HG02571 (cell line): ENCODE results near the gene SCGN.

Experiments used
- ATAC-seq: cut with Tn5 transposase; IDR thresholded peaks from one replicate; pipeline ENCODE4 v1.9.1; 2021; ENCODE audit warnings: mild to moderate bottlenecking, moderate library complexity; ENCODE audit not compliant: unreplicated experiment

Gene SCGN

DNA sequence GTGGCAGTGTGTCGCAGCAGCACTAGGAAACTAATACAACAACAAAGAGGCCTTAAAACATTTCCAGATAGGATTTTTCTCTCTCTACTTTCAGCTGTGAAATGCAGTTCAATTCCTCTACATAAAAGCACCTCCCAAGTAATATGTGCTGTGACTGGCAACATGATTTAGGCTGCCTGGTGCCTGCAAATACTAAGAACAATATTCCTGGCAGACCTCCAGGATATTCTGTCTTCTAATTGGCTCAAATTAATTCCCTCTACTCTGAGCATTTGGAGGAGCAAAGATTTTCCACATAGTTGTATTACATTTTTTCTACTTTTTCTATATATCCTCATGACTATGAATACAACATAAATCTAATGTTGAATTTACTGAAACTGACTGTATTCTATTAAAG is 33.2 kb downstream of the SCGN start:
- no peak for ATAC-seq

DNA sequence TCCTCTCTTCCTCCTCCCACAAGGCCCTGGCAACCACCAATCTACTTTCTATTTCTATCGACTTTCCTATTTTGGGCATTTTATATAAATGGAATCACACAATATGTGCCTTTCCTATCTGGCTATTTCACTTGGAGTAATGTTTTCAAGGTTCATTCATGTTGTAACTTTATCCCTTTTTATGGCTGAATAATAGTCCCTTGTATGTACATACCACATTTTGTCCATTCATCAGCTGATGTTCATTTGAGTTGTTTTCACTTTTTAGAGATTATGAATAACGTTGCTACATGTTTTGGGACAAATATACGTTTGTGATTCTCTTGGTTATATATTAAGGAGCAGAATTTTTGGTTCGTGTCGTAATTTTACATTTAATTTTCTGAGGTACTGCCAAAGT is 33.9 kb downstream of the SCGN start:
- no peak for ATAC-seq

DNA sequence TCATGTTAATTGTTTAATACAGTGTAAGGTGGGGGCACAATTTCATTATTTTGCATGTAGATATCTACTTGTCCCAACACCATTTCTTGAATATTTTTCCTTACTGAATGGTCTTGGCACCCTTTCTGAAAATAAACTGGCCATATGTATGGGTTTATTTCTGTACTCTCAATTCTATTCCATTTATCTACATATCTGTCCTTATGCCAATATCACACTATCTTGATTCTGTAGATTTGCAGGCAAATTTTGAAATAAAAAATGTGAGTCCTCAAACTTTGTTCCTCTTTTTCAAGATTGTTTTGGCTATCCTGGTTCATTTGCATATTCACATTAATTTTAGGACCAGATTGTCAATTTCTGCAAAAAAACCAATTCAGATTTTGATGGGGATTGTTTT is 34.8 kb downstream of the SCGN start:
- ATAC-seq: no peak

DNA sequence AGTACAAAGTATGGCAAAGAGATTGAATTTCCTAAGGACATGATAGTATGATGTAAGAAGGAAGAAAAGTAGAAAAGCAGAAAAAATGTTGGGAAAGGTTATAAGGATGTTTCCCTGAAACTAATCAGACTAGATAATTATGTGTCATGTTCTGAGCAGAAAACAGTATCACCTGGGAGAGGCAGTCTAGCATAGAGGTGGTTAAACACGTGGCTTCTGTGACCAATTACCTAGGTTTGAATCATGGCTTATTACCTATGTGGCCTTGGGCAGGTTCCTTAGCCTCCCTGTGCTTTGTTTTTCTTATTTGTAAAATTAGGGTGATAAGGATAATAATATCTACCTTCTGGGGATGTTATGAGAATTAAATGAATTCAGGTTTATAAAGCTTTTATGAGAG is 38.0 kb downstream of the SCGN start:
- ATAC-seq: no peak

DNA sequence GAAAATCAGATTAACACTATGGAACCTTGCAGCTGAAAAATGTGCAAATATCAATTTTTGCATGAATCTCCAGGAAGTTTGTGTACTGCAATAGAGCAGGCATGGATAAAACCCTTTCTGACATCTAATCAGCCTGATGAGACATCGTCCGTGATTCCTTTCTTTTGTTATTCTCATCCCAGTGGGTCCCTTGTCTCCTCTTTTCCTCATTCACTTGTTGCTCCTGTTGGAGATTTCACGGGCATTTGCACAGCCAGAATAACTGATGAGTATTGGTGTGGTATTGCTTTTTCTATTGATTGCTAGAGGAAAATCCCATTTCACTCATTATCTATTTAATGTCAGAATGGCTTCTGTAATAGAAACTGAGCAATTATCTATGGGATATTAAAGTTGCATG is 39.9 kb downstream of the SCGN start:
- no peak for ATAC-seq

DNA sequence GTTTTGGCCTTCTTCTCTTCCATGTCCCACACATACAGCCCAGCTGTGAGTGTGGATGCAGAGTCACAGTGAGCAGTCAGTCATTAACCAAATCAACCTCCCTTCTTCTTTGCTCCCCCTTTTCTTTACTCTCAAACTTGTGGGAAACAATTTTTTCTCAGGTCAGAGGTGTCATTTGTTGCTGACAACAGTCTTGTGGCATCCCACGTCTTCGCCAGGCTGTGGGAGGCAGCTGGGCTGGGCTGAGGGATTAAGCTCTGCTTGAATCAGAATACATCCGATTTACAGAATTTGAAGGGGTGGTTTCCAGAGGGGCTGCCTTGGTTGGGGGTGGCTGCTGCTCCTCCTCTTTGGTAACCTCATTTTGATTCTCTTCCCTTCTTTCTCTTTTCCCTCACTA is 40.5 kb downstream of the SCGN start:
- no peak for ATAC-seq

DNA sequence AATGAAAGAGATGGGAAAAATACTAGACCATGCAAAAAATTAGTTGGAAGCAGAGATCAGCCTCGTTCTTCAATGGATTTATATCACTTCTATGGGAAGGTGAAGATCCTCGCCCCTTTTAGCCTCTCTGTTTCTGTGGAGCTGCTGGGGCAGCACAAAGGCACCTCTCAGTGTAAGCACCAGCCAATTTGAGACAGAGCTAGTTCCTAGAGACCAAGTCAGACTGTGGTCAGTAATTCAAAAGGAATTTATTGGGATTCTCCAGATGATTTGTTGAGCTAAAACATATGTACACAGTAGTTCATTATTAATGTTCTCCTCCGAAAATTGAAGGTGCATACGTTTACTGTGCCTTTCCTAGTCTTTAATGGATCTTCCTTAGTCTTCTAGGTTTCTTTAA is 42.4 kb downstream of the SCGN start:
- ATAC-seq: no peak

DNA sequence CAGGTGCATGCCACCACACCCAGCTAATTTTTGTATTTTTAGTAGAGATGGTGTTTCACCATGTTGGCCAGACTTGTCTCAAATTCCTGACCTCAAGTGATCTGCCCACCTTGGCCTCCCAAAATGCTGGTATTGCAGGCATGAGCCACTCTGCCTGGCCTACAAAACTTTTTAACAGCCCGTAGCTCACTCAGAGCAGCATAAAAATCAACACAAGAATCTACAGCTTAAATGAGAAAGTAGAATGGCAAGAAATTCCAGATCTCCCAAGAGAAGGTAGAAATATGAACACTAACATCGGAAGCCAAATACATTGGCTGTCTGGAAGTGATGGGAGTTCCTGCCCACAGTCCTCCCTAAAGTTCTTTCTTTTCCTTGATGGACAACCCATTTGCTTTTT is 43.7 kb downstream of the SCGN start:
- ATAC-seq: no peak

DNA sequence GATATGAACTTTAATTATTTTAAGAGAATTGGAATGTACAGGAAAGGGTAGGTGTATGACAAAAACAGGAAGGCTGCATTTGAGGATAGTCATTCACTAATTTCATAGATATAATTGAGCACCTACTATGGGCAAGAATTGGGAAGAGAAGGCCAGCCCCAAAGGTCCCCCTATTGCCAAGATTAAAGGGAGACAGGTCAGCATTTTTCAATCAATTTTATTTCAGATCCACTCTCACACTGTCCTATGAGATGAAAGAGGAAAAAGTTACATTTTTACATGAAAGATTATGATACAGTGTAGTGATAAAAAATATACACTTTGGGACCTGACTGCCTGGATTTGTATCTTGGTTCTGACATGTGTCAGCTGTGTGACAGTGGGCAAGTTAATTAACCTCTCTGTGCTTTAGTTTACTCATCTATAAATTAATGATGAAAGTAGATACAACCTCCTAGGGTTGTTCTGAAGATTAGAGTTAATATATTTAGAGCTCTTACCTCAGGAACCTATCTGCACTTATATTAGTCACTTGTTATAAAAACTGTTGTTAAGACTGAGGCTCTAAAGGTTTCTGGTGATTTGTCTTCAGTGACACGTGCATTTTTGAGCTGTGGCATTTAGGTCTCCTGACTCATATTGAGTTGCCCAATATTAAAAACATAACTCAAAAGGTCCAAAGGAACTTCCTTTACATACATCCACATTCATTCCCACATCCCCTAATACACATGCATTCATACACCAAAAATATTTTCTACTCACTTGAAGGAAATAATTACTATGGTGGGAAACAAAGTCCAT is 45.7 kb downstream of the SCGN start:
- ATAC-seq: no peak

DNA sequence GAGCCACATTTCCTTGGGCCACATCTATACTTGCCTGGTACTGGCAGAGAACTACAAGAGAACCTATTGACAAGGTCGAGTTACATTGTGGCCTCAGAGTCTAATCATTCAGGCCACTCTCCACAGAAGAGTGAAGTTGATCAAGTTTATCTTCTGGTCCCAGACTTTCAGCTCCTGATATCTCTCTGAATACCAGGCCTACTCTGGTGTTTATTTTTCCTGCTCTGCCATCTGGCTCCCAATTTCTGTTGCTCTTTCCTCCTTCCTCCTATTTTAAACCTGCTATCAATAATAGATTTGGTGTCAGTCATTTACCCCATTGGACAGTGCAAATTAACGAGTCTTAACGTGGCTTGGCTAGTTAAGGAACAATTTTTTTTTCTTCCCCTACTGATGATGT is 46.6 kb downstream of the SCGN start:
- no peak for ATAC-seq

DNA sequence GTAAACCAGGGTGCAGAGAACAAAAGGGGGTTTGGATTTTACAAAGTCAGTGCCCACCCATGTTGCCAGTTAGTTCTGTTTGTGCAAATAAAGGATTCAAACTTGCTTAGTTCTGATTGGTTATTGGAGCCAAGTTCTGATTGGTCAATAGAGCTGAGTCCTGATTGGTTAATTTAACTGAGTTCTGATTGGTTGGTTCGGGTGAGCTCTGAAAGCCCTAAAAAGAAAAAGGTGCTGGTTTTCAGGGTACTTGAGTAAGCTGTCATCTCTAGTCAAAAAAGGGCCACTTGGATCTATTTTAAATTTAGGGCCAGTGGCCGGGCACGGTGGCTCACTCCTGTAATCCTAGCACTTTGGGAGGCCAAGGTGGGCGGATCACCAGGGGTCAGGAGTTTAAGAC is 47.6 kb downstream of the SCGN start:
- no peak for ATAC-seq

DNA sequence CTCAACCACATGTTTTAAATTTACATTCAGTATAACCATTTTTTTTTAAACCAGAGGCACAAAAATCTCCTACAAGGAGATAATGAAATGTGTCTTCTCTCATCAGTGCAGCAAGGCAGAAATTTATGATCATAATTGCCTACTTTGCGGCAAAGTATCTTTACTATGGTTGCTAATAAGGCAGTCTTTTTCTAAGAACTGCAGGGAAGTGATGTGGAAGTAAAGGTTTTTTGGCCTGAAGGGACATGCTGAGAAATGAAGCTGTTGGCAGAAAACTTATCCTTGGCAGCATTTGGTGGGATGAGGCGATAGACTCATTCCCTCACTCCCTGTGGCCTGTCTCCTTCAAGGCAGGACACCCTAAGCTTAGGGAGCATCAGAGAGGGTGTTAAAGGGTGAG is 48.7 kb downstream of the SCGN start:
- no peak for ATAC-seq

DNA sequence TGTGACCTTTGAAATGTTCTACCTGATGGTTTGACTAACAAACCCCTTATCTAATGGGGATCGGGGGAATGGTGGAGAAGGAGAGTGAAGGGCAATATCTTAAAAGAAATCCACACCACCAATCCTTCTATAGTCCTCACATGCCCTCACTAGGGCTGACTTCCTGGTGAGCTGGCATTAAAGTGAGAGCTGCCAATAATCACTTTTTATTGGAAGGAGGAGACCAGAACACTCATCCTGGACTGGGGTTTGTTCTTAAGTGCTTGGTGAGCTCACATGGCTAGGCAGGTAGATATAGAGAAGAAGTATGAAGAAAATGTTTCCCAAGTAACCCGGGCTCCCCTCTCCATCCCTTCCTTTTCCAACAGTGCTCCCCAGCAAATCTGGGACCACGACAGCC is 49.8 kb downstream of the SCGN start:
- ATAC-seq: no peak

DNA sequence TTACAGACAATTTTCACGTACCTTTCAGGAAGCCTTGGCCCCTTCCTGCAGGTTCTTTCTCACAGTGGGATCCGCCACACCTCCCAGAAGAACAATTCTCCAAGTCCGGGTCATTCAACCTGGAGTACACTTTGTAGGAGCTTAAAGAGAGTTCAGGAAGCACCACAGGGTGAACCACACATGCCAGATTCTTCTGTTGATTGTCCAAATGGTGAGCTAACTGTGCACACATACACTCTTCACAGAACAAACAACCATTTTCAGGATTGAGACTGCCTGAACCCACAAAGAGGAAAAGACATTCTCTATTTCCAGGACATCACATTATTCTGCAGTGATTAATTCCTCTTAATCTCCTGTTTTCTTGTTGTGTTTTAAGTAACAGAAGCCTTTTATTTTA is 51.0 kb downstream of the SCGN start:
- ATAC-seq: no peak

DNA sequence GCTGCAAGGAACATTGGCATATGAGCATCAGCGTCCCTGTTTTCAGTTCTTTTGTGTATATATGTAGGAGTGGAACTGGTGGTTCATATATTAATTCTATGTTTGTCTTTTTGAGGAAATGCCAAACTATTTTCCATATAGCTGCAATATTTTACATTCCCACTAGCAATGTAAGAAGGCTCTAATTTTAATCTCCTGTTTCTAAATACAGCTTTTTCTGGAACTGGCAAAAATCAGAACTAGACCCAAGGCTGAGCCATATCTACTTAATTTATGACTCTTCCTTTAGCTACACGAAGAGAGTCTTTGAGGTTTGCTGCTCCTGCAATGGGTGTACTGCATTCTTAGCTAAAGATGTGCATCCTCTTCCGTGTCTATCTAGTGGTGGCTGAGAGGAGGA is 52.0 kb downstream of the SCGN start:
- ATAC-seq: no peak

DNA sequence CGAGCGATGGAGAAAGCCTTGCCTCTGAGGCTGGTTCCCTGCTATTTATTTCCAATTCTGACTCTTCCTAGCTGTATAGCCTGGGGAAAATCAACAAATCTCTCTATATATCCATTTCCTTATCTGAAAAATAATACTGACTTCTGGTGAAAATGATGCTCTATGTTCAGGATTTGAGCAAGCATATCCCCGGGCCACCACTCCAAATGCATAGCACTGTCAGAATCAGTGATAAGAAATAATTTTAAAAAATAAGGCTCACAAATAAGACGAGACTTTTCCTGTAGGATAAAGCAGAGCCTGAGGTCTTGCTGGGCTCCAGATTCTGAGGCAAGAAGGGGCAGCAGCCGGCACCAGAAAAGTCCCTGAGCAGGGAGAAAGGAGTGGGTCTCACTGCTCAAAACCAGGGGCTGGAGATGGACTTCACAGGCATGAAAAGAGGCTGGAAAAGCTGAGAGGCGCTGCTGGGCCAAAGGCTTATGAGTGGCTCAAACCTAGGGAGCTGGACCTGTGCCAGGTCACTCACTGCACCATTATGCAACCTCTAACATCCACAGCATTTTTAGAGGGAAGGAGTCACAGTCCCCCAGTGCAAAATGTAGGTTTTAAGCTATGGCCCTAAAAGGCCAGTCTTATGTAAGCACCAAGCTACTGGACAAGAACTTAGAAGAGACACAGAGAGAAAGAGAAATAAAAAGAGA is 54.4 kb downstream of the SCGN start:
- ATAC-seq: no peak

DNA sequence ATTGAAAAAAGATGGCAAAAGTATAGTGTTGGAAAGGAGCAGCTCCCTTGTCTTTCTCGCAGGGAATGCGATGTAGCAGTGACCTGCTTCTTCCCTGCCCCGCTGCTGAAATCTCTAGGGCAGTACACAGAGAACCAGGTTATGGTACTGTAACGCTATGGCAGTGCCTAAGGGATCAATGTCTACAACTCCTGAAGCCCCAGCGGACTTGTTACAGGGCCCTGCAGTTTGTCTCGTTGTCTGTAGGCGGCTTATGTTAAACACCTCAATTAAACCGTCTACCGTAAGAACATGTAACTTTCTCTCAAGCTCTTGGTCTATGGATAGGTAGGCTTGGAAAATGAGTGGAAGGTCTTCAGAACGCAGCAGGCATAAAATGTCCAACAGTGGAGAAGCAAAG is 57.7 kb downstream of the SCGN start:
- ATAC-seq: no peak

DNA sequence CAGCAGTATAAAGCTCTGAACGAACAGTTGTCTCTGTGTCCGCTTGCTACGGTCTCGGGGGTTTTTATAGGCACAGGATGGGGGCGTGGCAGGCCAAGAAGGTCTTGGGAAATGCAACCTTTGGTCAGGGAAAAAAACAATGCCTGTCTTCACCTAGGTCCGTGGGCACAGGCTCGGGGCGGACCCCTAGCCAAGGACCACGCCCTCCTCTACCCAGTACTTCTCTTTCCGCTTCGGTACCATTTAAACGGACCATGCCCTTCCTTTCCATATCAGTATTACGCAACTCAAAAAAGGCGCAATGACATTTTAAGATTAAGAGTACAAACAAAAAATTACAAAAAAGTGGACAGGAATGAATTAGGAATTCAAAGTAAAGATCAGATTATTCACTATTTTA is 58.3 kb downstream of the SCGN start:
- no peak for ATAC-seq

DNA sequence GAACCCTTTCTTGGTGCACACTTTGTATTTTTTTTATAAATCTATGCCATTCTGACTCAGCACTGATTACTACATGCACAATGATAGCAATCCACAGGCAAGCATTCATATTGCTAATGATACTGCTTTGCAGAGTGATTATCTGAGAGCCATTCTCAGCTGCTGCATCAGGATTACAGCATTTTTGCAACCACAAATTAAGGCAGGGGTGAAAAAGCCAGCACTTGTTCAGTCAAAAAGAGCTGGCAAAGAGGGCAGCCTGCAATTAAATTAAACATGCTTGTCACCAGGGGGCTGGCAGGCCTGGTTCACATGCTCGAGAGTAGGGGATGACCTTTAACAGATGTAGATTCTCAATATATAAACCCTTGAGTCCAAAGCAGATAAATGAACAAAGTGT is 61.8 kb downstream of the SCGN start:
- no peak for ATAC-seq

DNA sequence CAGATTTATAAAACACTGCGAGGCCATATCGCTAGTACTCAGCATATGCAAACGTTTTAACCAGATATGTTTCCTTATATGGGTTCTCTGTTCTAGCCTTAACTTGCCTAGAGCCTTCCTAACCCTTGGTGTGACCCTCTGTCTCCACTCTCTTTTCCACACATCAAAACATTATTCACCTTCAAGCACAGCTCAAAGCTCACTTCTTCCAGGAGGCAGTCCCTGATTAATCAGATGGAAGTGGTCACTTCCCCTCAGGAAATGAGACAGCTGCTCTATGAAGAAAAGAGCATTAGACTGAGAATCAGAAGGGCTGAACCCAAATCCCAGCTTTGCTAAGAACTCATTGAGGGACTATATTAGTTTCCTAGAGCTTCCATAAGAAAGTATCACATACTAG is 62.8 kb downstream of the SCGN start:
- ATAC-seq: no peak

DNA sequence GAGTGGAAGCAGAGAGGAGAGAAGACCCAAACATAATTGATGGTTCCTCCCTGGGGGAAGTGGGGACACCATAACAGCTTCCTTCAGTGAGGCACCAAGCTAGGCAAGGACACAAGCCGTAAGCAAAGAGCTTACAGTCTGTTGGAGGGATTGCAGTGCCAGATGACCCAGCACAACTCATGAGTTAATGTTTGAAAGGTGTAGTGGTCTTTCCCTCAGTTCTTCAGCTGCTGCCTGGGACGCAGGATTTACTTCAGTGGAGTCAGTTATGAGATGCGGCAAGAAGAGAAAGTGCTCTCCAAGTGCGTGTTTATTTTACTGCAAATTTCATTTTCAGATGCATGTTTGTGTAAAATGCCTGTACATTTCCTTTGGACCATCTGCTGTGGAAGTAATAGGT is 63.8 kb downstream of the SCGN start:
- no peak for ATAC-seq

DNA sequence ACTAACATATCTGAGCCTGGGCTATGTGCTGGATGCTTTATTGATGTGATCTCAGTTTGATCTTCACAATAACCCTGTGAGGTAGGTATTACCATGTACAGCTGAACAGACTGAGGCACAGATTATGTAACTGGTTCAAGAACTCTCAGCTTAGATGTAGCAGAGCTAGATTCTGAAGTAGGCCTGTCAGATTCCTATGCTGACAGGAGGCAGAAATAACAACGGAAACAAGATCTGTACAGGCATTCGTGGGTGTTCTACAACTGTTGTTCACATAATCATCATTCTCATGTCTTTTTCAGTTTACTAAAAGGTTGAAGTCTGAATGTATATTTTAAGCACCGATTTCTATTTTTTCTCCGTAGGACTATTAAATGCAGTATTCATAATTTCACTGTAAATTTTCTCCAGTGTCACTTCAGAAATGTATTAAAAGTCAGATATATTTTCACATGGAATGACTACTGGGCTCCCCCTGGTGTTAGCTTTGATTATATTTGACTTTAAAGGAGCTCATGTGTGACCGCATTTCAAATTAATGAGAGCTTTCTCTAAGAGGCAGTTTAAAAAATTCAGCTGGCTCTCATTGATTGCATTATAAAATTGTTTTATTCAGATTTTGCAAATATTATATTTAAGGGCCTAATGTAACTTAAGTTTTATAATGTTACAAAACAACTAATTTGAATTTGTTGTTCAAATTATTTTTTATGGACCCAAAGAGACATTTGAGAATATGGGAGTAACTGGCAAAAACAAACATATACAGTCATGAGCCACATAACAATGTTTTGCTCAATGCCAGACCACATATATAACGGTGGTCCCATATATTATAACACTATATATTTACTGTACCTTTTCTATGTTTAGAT is 66.1 kb downstream of the SCGN start:
- no peak for ATAC-seq
